HG02973 (cell line): ENCODE results near the gene MAT2B.
"Not testable (repeated sequence)": the region's sequence is repeated elsewhere in the genome, so short reads cannot be mapped to it uniquely, and the experiment has no call there.

ENCODE experiments used
- ATAC-seq: cut with Tn5 transposase; IDR thresholded peaks from one replicate; pipeline ENCODE4 v1.9.1; 2021; ENCODE audit warnings: moderate library complexity; ENCODE audit not compliant: unreplicated experiment

MAT2B gene

DNA sequence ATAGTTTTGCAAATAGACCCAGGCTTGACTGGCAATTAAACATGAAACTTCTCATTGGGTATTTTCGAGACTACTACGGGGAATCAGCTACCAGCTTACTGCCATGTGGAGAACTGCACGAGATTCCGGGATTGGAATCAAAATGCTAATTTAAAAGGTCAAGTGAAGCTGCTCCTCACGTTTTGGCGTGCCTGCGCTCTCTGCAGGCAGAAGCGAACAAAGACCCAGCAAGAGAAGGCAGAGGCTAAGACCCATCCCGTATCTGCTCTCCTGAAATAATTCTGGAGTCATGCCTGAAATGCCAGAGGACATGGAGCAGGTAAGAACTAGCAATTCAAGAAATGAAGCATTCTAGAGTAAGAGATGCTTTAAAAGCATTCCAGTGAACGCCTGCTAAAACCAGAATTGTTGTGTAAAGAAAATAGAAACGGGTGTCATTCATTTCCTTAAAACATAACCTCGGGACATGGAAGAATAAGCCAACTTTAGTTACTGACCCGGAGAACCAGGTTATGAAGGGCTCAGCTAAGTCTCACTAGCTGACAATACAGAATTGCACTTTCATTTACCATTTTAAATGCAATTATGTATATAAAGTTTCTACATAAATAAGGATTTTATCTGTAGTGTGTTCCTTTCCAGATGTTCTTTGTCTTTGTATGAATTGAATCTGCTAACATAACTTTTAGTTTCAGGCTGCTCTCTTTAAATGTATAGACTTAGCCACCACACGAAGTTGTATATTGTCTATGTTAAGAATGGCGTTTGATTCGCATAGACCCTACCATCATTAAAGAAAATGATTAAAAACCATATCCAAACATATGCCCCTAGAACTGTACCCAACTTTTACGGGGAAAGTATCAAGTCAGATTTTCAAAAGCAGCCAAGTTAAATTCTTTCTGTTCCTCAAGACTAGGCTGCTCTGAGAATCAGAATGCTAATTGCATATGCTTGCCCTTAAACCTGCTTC, 2.0 kb upstream of the MAT2B start:
- no peak for ATAC-seq

DNA sequence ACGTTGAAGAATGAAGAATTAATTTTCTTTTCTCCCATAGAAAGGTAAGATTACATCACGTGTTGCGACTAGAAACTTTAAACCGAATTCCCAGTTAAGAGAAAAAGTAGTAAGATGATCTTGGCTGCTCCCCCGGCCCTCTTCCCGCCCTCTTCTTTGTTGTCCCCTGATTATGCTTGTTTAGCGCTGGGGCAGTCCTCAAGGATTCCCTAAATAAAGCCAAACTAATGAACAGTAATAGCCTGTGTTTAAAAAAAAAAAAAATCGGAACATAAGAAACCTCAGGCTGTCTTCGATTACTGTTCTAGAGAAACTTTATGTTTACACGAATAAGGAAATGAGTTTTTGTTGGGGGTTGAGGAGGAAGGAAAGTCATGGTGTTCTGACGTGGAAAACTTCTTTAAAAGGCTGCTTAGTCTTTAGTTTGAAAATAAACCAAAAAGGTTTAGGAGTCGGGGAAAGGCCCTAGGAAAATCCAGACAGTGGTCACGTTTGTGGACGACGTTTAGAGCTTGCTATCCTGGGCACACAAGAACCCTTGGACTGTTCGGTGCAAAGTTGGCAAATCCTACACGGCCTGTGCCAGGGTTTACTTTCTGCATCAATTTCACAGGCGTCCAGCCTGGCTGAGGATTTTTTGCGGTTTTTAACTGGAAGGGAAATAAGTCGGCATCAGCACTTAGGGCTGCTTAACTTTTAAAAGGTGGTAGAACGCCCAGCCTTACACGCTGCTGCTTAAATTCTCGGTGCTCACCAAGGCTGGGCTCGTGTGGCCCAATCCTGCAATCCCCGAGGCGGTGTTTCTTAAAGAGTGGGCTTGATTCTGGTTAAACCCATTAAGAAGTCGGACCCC, 1.1 kb upstream of the MAT2B start:
- ATAC-seq, result no peak

DNA sequence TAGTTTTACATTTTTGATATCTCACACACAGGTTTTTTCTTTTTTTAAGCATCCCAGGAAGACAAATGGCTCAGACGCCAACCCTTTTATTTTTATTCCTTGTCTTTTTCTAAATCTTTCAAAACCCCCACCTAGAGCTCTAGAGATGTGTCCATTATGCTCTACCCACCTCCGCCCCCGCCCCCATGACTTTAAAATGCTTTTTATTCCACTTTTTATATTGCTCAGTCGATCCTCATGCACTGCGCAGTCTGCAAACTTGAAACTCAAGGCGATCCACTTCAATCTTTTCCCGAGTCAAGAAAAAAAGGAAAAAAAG, 411 bp upstream of the MAT2B start:
- no peak for ATAC-seq

DNA sequence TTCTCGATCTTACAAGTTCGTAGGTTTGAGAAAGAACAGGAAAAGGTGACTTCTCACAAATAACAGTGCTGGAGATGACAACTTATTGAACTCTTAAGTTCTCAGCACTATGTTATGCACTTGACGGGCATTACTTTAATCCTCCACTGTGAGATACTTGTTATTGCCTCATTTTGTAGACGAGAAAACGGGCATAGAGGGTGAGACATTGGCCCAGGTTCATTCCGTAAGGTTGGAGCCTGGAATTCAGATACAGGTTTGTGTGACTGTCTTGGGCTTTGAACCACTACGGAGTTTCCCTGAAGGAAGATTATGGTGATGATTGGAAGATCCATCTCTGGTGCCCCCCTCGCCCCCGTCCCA, 657 bp downstream of the MAT2B start:
- ATAC-seq, result peak; percentile 11

DNA sequence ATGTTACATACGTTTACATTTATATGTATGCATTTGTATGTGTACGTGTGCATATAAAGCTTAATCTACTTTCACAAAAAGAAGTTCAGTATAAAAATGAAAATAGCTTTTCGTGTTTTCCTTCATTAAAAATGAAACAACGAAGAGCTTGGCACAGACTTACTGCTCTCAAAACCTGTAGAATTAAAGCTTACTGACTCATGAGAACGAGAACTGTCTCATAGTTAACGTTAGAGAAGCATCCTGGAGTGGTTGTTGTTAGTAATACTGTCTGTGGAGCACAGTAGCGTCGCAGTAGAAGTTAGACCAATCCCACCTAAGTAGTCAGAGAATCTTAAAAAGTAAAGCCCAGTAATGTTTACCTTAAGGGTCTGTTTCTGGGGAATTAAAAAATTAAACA, 1.3 kb downstream of the MAT2B start:
- no peak for ATAC-seq

DNA sequence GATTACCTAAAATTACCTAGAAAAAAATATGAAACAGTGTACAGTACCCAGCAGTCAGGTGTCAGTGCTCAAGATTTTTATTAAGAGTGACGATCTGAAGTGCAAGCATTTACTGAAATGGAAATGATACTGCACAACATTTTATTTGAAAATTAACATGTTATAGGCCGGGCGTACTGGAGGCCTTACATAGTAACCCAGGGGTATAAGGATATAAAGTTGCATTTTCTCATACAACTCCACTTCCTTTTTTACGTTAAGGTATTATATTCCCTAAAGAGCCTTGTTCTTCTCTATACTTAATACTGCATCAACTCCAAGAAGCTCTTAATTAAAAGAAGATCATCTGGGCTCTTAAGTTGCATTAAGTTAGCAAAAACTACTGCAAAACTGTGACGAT, 3.3 kb downstream of the MAT2B start:
- no peak for ATAC-seq

DNA sequence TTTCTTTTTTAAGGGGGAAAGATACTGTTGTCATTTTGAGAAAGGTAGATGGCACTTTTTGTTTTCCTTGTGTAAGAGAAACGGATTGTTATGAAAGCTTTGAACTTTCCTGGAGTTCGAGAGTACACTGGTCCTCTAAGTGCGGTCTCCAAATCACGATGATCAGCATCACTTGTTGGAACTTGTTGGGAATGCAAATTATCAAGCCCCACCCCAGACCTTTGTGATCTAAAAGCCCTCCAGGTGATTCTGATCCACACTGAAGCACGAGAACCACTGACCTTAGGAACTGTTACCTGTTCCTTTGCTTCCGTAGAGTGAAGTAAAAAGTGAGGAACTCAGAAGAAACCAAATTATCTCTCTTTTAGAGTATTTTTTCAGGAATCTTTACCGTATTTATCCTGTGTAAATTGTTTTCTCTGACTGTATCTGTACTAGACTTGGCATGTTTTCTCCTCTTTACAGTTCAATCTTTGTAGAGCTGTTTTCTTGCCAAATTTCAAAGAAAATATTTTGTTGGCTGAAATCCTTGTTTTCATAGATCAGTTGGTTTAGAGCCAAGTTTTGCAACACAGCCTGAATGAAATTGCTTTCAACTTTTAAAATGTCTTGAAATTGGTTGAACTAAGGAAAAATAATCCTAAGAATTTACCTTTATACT, 4.0 kb downstream of the MAT2B start:
- no peak for ATAC-seq

DNA sequence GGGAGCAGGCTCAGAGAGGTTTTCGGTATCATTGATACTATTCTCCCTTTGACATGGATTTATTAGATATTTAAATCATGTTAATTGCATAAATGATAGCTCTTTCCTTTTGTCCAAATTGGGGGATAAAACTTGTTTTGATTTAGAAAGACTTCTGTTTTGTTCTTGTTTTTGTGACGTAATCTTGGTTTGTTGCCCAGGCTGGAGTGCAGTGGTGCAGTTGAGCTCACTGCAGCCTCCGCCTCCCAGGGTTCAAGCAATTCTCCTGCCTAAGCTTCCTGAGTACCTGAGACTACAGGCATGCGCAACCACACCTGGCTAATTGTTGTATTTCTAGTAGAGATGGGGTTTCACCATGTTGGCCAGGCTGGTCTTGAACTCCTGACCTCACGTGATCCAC, 7.1 kb downstream of the MAT2B start:
- ATAC-seq, result no peak

DNA sequence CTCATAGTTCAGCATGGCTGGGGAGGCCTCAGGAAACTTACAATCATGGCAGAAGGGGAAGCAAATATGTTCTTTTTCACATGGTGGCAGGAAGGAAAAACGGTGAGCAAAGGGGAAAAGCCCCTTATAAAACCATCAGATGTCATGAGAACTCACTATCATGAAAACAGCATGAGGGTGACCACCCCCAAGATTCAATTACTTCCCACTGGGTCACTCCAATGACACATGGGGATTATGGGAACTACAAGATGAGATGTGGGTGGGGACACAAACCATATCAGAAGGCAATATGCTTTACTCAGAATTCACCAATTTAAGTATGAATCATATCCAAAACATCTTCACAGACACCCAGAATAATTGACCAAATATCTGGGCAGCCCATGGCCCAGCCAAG, 19.7 kb downstream of the MAT2B start:
- no peak for ATAC-seq

DNA sequence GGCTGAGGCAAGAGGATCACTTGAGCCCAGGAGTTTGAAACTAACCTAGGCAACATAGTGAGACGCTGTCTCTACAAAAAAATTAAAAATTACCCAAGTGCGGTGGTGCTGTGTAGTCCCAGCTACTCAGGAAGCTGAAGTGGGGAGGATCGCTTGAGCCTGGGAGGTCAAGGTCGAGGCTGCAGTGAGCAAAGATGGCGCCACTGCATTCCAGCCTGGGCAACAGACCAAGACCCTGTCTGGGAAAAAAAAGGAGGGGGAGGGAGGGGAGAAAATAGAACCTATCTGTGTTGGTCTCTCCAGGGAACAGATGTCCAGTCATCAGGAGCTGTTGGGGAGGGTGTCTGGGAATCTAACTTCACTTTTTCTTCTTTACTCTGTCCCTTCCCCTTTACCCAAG, 24.3 kb downstream of the MAT2B start:
- ATAC-seq, result no peak

DNA sequence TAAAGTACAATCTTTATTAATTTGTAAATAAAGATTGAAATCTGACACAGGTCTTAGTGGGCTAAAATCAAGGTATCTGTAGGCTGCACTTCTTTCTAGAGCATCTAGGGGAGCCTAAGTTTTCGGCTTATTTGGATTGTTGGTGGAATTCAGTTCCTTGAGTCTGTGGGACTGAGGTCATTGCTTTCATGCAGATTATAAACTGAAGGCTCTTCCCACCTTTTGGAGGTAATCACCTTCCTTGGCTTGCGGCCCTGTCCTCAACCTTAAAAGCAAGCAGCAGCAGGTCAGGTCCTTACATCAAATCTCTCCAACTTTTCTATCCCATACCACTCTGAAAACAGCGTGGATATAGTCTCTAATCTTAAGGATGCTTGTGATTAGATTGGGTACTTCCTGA, 25.9 kb downstream of the MAT2B start:
- ATAC-seq, result no peak

DNA sequence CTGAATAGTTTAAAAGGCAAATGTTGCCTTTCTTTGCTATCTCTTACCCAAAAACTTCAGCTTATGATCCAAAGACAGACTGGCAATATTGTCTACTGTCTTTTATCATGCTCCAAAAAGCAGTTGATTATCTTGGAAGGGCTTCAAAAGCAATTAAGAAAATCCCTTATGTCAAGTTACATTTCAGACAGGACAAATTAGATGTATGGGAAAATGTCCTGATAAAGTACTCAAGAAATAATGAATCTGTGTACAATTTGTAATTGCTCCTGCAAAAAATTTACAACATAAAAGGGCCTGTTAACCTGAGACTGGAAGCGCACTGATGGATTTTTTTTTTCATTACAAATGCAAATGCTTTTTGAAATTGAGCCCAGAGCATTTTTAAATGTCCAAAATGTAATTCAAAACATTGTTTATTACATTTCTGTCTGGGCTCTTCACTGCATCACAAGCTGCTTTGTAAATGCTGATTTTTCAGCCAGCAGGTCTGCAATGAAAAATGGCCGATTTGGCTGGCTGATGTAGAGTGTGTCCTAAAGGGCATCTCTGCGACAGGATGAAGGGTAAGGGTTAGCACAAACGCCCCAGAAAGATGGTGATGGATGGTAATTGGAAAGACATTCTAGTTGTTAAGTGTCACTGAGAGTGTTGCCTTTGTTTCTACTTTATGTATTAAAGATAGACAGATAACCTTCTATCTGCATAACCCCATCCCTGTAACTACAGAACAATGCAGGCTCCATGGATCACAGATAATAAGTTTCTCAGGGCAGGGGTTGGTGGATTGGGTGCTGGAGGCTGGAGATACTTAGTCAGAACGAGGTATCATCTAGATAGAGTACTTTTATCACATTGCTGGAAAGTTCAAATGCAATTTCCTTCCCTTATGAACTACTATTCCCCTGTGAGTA, 27.0 kb downstream of the MAT2B start:
- no peak for ATAC-seq

DNA sequence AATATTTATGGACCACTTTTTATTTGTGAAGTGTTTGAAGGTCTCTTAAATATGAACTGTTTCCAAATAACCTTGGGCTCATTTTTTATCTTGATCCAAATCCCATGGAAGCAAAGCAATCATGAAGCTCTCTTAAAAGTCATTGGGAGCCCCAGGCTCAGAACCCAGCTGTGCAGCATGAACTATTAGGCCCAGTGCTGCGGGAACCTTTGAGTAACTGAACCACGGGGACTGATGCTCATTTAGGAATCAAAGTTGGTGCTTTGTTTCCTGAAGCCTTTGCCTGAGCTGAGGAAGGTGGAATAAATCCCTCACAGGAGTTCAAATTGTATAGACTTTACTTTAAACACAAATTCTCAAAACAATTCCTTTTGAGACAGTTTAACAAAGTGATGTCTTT, 27.8 kb downstream of the MAT2B start:
- no peak for ATAC-seq

DNA sequence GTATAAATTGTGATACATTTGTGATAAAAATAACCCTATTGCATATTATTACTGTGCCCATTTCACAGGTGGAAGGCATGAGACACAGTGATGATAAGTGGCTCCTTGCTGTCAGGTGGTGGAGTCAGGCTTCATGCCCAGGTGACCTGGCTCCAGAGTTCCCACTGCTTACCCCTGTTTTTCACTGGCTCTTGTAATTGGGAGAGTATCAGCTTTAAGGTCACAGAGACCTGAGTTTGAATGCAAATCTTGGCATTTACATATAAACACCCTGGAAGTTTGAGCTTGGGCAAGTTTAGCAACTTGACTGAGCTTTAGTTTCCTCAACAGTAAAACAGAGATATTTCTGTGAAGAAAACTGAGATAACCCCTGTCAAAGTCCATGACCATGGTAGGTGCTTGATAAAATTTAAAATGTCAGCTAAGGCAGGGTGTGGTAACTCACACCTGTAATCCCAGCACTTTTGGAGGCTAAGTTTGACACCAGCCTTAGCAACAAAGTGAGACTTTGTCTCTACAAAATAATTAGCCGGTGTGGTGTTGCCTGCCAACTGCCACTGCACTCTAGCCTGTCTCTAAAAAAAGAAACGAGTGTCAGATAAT, 29.2 kb downstream of the MAT2B start:
- ATAC-seq, result no peak

DNA sequence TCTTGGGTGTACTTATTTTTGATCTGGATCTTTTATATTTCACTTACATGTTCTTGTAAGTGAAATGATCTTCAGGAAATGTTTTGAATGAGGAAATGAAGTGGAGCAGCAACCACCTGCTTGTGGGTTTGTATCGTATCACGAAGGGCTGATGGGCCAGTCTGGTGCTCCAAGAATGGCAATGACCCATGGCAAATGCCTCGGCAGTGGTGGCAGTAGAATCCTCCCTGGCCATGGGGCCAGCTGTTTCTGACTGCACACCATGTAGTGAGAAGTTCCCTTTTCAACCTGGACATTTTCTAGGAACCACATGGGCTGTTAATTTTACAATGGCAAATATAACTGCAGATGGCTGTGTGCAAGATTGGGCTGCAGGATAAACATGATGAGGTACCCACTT, 29.9 kb downstream of the MAT2B start:
- no peak for ATAC-seq

DNA sequence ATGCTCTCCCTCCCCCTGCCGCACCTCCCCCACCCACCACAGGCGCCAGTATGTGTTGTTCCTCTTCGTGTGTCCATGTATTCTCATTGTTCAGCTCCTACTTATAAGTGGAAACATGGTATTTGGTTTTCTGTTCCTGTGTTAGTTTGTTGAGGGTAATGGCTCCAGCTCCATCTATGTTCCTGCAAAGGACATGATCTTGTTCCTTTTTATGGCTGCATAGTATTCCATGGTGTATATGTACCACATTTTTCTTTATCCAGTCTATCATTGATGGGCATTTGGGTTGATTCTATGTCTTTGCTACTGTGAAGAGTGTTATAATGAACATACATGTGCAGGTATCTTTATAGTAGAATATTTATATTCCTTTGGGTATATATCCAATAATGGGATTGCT, 31.0 kb downstream of the MAT2B start:
- ATAC-seq, result not testable (repeated sequence)

DNA sequence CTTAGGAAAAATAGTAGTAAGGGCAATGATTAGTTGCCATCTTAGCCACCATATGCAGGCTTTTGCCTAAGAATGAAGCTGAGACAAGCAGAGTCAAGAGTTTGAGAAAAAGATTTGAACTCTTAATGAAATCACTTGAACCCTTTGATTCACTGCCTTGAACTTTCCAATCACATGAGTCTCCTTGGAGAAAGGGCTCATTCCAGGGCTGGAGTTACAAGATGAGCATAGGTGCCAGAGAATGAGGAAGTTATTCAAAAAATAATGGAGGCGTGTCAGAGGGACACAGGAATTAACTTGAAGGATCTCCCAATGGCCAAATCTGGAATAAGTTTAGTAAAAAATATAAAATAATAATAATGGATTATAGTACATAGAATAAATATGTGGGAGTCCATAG, 35.3 kb downstream of the MAT2B start:
- ATAC-seq, result no peak

DNA sequence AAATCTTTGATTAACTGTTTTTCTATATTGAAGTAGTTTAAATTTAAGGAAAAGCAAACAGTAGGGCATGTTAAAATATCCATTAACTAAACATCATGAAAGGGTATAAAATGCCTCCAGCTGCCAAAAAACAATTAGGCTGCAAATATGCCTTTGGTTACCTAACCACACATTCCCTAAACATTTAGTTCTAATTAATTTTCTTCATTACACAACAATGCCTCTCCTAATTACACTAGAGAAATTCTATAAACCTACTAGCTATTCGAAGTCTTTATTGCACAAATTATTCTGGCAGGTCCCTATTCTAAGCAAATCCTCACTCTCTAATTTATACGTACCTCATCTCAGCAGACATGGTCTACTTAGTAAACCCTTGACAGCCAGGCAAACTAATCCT, 37.4 kb downstream of the MAT2B start:
- ATAC-seq, result no peak

DNA sequence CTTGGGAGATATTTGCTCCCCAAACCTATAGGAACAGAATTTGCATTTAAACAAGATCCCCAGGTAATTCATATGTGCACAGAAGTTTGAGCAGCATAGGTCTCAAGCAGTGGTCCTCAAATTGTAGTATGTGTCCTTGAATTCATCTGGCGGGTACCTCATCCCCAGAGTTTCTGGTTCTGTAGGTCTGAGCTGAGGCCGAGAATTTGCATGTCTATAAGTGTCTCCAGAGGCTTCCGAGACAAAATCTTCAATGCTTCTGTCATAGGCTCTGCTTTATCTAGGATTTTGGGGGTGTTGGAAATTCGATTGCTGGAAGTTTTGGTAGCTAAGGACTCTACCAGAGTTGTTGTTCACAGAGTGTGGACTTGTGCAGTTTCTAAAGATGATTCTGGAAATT, 38.6 kb downstream of the MAT2B start:
- ATAC-seq, result no peak

DNA sequence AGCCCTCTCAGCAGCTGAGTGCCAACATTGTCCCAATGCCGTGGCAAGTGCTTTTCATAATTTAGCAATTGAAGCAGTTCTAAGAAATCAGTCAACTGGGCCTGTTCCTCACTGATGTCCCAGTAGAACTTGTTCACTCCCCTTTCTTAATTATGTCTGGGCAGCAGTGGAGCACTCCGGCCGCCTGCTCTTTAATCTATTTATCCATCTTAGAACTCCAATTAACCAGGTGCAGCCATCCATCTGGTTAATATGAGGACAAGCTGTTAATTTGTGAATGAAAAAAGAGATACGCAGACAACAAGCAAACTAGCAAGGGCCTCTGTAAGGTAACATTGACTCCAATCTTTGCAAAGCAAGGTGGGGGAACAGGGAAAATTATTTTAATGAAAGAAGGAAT, 39.4 kb downstream of the MAT2B start:
- no peak for ATAC-seq
